Stimulated activated CD4-positive, alpha-beta T cell treated with anti-CD3 and anti-CD28 coated beads, Interleukin-4, amount 100 ng/mL, for 24 hours (primary cell): Measurements from ENCODE around the gene FAR2.
"Not testable (repeated sequence)": the region's sequence is repeated elsewhere in the genome, so short reads cannot be mapped to it uniquely, and the experiment has no call there.

ENCODE experiments used
- DNase-seq: peaks from one replicate; pipeline ENCODE4 v3.0.0-alpha.2; 2020

FAR2 gene

DNA sequence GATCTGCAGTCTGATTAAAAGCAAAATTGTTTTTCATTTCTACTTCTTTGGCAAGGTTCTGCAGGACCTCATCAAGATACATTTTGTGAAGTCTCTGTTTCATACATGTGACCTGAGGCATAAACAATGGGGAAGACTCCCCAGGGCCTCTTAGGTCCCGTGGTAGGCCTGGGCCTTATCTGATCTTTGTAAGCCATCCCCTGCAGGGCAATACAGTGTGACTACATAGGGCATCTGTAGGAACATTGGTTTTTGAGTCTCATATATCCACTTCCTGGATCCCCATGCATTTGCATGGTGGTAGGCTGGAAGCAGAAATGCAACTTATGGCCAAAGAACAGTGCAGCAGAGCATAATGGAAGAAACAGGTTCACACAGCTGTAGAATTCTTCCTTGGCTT is 6.0 kb downstream of the FAR2 start:
- no peak for DNase-seq

DNA sequence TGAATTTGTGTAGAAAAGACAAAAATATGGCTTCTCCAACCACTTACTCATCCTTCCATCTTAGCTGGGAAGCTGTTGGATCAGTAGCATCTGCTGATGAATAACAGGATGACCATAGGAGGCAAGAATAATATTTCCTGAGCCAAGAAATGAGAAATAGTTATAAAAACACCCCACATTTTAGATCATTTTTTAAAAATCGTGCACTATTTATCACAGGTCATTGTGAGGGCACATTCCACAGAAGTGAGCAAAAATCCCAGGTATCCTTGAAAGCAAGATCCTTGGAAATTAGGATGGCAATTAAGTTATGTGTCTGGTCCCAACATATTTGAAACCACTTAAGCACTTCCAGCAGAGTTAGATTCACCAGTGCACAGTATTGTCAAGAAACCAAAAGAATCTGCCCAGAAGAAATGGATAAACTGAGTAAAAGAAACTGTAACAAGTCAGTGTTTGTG is 8.4 kb downstream of the FAR2 start:
- no peak for DNase-seq

DNA sequence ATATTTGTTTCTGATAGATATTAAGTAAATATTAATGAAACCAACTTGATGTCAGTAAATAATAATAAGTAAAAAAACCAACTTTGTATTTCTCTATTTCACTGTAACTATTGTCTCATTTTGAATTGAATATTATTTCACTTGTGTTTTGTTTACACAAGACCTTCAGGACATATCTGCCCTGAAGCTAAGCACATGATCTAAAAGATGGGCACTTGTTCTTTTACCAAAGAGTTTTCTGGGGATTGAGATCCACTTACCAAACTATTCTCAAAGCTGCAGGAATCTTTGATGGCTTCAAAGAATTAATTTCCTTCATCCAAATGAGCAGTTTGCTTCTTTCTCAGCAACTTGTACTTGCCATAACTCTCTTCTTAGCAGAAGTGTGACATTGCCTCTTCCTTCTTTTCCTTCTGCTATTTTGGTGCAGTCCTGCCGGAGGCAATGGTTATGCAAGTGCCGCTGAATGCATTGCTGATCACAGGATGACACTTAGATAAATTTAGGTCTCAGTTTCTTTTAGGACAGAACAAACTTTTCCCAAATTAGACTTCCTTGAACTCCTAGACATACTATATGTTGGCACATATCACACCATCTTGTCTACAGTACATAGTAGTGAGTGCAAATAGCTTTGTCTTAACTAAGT is 9.2 kb downstream of the FAR2 start:
- DNase-seq = no peak

DNA sequence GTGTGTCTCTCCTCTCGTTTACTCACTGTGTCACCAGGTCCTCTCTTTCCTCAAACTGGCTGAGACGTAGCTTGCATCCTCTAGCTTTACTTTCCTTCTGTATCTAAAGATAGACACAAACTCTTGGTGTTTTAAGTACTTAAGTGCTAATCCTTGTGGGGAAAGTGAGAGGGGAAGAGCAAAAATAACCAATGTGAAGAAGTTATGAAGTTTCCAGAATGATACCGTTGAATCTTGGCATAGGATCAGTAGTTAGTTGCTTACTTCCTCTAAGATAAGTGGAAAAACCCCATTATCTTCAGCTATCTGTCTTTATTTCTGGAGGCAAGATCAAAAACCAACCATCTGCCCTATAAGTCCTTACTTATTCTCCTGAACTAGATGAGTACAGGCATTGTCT is 10.6 kb downstream of the FAR2 start:
- DNase-seq = no peak

DNA sequence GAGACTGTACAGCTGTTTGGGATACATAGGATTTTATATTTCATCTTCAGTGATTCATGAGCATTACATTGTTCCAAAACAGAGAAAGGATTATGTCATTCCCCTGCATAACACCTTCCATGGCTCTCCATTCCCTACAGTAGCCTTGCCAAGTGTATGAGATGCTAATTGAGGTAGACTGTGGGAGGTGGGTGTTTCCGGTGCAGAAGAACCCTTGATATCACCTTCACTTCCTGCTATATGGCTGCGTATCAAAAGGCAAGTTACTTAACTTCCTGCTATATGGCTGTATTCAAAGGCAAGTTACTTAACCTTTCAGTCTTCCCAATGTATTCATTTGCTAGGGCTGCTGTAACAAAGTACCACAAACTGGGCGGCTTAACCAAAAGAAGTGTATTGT is 11.2 kb downstream of the FAR2 start:
- no peak for DNase-seq

DNA sequence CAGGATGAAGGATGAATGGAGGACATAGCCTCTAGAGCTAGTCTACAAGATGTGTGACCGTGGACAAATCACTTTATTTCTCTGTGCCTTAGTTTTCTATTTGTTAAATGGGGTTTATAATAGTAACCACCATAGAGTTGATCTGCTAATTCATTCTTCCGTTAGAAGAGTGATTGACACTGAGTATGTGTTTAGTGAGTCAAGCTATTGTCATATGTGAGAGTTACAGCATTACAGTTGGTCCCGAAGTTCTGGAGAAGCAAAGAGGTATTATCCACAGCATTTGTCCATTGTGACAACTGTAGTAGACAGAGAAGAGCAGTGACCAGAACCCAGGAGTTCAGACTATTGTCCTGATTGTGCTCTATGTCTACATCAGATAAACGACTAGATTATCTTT is 14.1 kb downstream of the FAR2 start:
- DNase-seq = no peak

DNA sequence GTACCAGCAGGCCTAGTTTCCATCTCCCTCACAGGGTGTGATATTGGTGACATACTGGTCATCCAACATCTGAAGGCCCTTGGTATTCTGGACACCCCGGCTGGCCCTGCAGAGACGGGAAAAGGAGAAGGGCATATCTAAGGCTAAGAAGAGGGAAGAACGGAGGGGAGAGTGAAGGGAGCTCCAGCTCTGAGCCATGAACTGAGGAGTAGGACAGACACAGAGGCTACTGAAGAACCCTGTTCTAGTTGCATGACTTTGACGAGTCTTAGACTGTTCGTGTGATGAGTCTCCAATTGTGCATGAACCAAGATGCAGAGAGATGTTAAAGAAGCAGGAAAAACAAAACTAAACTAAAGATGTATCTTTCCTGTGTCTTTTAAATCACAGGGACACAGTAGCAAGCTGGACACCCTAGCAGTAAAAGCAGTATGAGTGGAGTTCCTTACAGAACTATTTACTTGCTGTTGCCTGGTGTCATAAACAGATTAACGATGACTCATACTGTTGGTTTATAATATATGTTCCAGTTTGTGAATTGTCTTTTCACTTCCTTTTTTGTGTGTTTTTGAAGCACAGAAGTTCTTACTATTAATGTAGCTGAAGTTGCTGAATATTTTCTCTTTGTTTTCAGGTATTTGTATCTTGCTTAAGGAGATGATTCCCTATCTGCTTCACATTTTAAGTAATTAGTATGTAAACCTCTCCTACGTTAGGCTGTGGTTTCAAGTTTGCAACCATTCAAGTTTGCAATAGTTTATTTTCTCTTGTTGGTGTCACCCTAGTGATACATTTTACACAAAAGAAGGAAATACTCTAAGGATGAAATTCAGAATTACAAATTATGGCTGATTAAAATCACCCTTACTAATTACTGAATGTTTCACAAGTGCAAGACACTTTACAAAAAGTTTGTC is 15.7 kb downstream of the FAR2 start:
- no peak for DNase-seq

DNA sequence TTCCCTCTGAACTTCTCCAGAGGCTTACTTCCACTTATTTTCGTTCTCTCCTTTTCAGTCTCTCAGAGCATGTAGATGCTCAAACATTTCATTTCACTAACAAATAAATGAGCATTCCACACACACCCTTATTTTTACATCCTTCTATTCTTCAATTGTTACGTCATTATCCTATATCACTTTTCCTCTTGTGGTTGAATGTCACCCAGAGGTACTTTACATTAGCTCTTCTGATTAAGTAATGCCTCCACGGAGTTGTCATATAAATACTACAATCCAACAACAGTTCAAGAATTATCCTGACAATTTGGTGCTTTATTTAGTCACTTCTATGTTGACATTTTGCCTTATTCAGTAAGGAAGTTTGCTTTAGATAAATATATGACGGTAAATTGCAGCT is 18.4 kb downstream of the FAR2 start:
- no peak for DNase-seq

DNA sequence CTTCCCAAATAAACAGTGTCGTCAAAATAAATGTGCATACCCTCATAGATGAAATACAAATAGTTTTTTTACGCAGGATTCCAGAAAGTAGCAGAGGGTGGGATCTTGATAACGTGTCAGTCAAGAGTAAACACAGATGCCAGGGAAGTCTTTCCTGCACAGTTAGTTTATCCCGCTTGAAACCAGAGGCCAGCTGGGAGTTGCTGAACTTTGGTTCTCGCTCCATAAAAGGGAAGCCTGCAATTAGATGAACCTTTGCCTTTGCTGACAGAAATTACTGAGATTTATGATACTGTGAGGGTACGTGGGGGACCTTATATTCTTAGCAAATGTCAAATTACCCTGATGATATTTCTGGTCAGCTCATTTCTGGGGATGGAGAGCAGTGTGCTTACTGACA is 18.9 kb downstream of the FAR2 start:
- DNase-seq = no peak

DNA sequence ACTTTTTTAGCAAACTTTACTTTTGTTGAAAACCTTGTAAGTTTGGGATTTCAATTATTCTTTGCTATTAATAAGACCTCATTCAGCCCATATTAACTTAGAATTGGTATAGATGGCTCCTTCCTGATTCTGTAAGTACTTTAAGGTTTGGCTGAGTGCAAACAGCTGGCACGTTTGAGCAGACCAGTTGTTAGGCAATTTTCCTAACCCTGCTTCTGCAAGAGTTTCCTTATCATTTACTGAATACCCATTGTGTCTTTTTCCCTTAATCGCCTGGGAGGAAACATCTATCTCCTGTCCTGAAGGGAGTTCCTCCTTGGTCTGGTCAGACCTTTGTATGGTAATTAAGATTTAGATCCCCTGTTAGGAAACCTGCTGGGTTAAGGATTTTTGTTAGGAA is 20.9 kb downstream of the FAR2 start:
- DNase-seq = not testable (repeated sequence)

DNA sequence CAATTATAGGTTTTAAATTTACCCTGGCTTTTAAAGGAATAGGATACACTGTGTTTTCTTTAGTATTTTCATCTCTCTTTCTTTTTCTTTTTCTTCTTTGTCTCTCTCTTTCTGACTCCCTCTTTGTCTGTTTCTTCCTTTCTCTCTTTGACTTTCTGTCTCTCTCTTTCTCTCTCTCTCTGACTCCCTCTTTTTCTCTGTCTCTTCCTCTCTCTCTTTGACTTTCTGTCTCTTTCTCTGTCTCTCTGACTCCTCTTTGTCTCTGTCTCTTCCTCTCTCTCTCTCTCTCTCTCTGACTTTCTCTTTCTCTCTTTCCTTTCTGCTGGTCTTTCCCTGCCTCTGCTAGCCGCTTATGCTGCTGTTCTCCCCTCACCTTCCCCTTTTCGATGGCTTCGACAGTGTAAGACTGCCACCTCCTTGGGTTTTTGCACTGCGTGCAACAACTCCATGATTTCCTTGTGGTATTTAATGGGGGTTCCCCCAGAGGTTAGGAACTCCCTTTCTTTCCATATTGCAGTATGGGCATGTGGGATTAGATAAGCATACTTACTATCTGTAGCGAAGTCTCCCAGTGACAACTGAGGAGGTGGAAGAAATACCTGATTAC is 21.5 kb downstream of the FAR2 start:
- DNase-seq = not testable (repeated sequence)

DNA sequence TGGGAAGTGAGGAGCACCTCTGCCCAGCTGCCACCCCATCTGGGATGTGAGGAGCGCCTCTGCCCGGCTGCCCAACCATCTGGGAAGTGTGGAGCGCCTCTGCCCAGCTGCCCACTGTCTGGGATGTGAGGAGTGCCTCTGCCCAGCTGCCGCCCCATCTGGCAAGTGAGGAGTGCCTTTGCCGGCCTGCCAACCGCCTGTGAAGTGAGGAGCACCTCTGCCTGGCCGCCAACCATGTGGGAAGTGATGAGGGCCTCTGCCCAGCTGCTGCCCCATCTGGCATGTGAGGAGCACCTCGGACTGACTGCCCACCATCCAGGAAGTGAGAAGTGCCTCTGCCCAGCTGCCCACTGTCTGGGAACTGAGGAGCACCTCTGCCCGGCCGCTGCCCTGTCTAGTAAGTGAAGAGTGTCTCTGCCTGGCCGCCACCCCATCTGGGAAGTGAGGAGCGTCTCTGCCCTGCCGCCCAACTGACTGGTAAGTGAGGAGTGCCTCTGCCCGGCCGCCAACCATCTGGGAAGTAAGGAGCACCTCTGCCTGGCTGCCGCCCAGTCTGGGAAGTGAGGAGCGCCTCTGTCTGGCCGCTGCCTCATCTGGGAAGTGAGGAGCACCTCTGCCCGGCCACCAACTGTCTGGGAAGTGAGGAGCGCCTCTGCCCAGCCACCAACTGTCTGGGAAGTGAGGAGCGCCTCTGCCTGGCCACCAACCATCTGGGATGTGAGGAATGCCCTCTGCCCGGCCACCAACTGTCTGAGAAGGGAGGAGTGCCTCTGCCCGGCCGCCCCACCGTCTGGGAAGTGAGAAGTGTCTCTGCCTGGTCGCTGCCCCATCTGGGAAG is 22.6 kb downstream of the FAR2 start:
- no peak for DNase-seq

DNA sequence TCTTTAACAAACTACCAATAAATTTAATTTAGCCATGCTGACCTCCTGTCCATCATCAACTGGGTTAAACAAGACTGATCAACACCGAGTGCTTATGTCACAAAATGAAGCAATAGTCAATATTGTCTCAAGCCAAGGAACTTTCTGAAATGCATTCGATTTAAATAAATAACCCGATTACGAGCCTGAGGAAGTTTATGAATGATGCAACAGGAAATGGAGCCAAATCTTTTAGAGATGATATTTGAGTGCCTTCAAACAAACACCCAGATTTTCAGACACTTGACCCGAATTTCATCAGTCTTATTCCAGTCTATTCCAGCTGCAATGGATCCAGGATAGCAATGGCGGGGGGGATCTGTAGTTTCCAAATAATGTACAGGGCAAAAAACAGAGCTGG is 27.9 kb downstream of the FAR2 start:
- no peak for DNase-seq

DNA sequence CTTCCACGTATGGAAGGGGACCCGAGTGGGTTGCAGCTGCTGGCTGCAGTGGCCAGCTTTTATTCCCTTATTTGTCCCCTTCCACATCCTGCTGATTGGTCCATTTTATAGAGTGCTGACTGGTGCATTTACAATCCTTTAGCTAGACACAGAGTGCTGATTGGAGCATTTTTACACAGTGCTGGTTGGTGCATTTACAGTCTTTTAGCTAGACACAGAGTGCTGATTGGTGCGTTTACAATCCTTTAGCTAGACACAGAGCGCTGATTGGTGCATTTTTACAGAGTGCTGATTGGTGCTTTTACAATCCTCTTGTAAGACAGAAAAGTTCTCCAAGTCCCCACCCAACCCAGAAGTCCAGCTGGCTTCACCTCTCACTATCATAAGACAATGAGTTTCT is 33.2 kb downstream of the FAR2 start:
- not testable (repeated sequence) for DNase-seq

DNA sequence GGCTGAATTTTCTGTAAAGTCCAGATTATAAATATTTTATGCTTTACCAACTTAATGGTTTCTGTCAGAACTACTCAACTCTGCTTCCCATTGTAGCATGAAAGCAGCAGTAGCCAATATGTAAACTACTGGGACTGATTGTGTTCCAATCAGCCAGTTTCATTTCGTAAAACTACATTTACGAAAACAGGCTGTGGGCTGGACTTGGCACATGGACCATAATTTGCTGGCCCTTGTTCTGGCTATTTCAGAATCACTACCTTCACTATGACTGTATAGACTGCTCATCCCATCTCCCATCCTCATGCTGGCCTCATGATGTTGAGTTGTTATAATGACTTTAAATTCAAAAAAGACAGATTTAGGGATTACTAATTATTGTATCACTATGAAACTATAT is 38.7 kb downstream of the FAR2 start:
- no peak for DNase-seq

DNA sequence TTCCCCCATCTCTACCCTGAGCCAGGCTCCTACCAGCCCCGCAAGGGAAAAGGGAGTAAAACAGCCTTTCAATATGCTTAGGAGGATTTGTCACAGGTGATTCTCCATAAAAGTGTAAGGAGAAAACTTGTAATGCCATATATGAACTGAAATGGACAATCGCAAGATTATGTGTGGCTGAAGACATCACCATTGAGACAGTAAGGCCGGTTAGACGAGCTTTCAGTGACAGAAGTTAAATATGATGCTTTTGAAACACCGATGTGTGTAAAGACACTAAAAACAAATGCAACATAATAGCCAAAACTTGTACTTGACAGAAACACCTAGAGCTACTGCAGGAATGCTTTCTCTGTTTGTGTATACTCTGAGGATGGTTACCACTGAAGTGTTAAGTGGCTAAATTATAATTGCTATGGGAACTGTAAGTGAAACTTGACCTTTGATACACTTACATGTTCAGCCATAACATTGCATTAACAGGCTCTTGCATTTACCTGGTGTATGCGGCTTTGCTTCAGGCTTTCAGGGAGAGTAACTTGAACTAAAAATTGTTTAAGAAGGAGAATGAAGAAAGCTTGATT is 42.3 kb downstream of the FAR2 start:
- DNase-seq = no peak

DNA sequence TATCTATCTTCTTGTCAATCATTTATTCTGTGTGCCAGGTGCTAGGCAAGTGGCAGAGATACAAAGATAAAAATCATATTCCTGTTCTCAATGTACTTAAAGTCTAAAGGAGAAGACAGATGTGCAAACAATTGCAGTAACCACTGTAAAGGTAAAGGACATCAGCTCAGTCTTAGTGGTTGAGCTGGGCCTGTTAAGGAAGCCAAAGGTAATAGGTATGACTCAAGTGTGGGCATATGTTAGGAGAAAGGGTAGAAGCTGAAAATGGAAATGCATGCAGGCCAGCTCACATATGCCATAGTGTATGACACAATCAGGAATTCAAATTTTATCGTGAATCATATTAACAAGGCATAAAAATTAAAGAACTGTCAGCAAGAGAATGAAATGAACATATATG is 49.8 kb downstream of the FAR2 start:
- DNase-seq = no peak

DNA sequence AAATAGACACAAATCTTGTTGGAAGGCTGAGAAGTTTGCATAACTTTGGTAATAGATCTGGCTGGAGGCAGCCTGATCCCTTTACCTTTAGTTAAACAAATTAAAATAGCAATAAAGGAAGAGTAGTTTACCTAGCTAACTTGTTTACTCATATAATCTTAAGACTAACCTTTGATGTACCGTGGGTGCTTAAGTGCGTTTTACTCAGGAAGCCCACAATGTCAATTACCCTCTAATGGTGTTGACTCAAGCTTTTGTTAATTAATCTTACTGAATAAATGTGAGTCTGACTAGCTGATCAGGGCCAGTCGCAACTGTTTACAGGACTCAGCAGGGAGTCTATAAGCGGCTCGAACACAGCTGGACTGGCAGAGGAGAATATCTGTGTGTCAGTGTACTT is 51.5 kb downstream of the FAR2 start:
- no peak for DNase-seq

DNA sequence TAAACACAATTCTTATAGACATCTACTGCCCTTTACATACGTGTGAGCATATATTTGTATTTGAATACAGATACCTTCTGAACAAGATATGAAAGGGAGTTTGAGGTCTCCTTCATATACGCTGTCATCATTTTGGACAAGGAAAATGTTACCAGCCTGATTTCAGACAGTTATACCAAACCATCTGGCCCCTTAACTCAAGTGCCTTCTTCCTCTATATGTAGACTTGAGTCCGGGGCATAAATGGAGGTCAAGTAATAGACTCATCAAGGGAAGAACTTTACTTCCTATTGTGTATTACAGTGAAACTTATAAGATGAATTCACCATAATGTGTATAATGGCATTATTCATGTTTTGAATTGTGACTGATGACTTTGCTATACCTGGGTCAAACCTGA is 52.2 kb downstream of the FAR2 start:
- DNase-seq = no peak

DNA sequence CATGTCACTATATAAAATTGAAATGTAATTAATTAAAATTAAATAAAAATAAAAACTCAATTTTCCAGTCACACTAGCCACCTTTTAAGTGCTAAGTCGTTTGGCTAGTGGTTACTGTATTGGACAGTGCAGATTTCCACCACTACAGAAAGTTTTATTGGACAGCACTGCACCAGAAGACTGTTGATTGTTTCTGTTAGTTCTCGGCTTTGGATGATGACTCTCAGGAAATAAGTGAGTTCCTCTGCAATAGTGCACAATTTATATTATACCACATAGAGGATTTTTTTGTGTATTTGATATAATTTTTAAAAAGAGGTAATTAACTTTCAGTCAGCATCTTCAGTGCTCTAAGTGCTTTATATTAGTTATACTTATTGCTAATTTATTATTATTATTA is 52.7 kb downstream of the FAR2 start:
- no peak for DNase-seq

DNA sequence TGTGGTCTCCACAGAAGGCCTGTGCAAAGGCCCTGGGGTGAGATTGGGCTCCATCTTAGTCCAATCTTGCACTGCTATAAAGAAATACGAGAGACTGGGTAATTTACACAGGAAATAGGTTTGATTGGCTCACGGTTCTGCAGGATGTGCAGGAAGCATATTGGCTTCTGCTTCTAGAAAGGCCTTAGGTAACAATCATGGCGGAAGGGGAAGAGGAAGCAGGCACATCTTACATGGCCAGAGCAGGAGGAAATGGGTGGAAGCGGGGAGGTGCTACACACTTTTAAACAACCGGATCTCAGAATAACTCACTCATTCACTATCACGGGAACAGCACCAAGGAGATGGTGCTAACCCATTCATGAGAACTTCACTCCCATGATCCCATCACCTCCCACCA is 55.4 kb downstream of the FAR2 start:
- DNase-seq = no peak

DNA sequence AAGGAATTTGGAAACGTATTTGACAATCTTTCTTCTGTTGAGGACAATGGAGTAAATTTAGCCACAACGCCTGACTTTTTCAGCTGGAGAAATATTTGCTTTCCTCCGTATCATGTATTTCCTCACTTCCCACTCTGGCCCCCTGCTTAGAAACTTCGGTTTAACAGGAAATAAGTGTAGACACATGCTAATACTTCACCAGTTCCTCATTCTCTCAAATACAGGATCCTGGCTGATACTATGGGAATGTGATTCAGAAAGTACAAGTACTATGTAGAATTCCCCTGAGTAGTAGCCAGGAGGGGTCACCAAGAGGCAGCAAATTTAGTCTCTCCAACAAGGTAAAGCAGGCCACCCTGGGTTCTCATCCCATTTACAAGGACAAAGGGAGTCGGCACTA is 58.0 kb downstream of the FAR2 start:
- no peak for DNase-seq

DNA sequence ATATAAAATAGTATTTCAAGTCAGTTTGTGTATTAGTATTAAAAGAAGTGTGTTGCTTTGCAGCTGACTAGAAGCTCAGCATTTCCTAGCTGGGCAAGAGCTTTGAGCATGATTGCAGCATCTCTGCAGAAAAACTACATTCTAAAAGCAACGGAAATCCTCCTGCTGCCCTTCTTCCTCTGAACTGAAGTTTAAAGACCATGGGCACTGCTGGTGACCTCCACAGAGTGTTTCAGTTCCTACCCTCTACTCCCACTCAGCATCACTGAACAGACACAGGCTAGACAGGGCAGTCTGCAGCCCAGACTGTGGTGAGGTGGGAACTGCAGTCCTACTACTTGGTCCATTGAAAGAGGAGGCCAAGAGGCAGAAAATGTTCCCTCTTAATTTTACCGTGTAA is 59.0 kb downstream of the FAR2 start:
- DNase-seq = no peak
